ENCODE measurements around the gene CHD5. TPM values are rescaled to one million over a fixed set of nuclear protein-coding genes. Genes with fewer than 3 reads are reported as not detected.

The CHD5 gene
- total RNA-seq, 1 experiment from 2014 or later = 62.9 TPM

- no peak for ATAC-seq
These were observed 42.4 kb downstream of the CHD5 start for GRCh38 chr1:6137758-6138157.

DNA sequence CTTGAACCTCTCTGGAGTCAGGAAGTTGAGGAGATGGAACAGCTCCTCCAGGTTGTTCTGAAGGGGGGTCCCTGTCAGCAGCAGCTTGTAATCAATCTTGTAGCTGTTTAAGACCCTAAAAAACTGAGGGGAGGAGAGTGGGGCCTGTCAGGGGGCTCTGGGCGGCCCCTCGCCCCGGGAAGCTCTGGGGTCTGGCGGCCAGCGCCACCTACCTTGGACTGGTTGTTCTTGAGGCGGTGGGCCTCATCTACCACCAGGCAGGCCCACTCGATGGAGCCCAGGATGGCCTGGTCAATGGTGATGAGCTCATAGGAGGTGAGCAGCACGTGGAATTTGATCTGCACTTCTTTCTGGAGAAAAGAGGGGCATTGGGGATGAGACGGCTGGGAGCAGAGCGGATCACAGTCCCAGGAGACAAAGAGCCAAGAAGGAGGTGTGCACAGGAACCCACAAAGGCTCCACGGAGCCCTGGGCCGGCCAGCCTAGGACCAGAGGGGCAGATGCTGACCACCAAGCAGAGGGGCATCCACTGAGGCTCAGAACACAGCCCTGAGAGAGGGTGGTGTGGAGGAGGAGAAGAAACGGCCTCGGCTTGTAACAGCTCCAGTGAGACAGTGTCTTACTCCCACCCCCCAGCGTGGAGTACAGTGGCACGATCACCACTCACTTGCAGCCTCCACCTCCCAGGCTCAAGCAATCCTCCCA is 43.5 kb downstream of the CHD5 start:
- Histone ChIP-seq H3K4me3 (ENCODE audit: low read depth in 2 of 2, low read length in 2 of 2) (no peak overlapping the region), H3K27ac (ENCODE audit: low read length) (no peak overlapping the region), H3K4me1 (ENCODE audit: control insufficient read depth, insufficient read depth, low read length) (no peaks in the 10 kb centered on the region), H3K36me3 (ENCODE audit: control insufficient read depth, insufficient read depth, low read length) (peaks cover 2% of the 10 kb centered on the region; the same call in 1 of the 2 replicates), H3K27me3 (ENCODE audit: control insufficient read depth, insufficient read depth, low read length) (no peaks in the 10 kb centered on the region), H3K9me3 (ENCODE audit: control insufficient read depth, insufficient read depth, low read depth, low read length) (no peaks in the 10 kb centered on the region)
- POLR2A ChIA-PET = no interaction called here
- no TSS peak for BruUV-seq (replicated peaks)
- CTCF ChIA-PET = no interaction called here
- DNase-seq (ENCODE audit: low read depth, low spot score) = no peak
- intact Hi-C loops (cut with micrococcal nuclease; ENCODE audit: unreplicated experiment) (no loop called here), in situ Hi-C loops (cut with HindIII; ENCODE audit: low pct_unique_long_range_greater_than_20kb, low sequenced_read_pairs) (no loop called here)
- no peak for ATAC-seq
- TF ChIP-seq SIN3A (IDR thresholded peaks at IDR 0.05; ENCODE audit: borderline replicate concordance, insufficient read depth, low read depth, low read length) (no peak), POLR2AphosphoS5 (IDR thresholded peaks at IDR 0.05; ENCODE audit: low read depth, low read length) (no peak), TCF7L2 (IDR thresholded peaks at IDR 0.05; ENCODE audit: low read depth, low read length) (no peak), CTCF (IDR thresholded peaks at IDR 0.05) (no peak)
- TF ChIP-seq, protein P1, sequence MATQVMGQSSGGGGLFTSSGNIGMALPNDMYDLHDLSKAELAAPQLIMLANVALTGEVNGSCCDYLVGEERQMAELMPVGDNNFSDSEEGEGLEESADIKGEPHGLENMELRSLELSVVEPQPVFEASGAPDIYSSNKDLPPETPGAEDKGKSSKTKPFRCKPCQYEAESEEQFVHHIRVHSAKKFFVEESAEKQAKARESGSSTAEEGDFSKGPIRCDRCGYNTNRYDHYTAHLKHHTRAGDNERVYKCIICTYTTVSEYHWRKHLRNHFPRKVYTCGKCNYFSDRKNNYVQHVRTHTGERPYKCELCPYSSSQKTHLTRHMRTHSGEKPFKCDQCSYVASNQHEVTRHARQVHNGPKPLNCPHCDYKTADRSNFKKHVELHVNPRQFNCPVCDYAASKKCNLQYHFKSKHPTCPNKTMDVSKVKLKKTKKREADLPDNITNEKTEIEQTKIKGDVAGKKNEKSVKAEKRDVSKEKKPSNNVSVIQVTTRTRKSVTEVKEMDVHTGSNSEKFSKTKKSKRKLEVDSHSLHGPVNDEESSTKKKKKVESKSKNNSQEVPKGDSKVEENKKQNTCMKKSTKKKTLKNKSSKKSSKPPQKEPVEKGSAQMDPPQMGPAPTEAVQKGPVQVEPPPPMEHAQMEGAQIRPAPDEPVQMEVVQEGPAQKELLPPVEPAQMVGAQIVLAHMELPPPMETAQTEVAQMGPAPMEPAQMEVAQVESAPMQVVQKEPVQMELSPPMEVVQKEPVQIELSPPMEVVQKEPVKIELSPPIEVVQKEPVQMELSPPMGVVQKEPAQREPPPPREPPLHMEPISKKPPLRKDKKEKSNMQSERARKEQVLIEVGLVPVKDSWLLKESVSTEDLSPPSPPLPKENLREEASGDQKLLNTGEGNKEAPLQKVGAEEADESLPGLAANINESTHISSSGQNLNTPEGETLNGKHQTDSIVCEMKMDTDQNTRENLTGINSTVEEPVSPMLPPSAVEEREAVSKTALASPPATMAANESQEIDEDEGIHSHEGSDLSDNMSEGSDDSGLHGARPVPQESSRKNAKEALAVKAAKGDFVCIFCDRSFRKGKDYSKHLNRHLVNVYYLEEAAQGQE (IDR thresholded peaks at IDR 0.05; ENCODE audit: insufficient read depth in 1 of 2, low read depth in 2 of 2, low read length in 1 of 2) = no peak

More at GRCh38 chr1:6137758-6138157, 42.4 kb downstream of the CHD5 start:
- Histone ChIP-seq H3K4me3 (ENCODE audit: low read depth in 2 of 2, low read length in 2 of 2) (no peak overlapping the region), H3K4me1 (ENCODE audit: control insufficient read depth, insufficient read depth, low read length) (no peaks in the 10 kb centered on the region), H3K27ac (ENCODE audit: low read length) (no peak overlapping the region), H3K9me3 (ENCODE audit: control insufficient read depth, insufficient read depth, low read depth, low read length) (no peaks in the 10 kb centered on the region), H3K36me3 (ENCODE audit: control insufficient read depth, insufficient read depth, low read length) (peaks cover 5% of the 10 kb centered on the region; the same call in 1 of the 2 replicates), H3K27me3 (ENCODE audit: control insufficient read depth, insufficient read depth, low read length) (no peaks in the 10 kb centered on the region)
- CTCF ChIA-PET = interaction anchor here (0.7 kb wide), 1 partner anchor 70 kb away, joined by 3 read pairs; no protein-coding TSS in a partner anchor
- intact Hi-C loops (cut with micrococcal nuclease; ENCODE audit: unreplicated experiment) = no loop called here
- POLR2A ChIA-PET = no interaction called here
- TF ChIP-seq SIN3A (IDR thresholded peaks at IDR 0.05; ENCODE audit: borderline replicate concordance, insufficient read depth, low read depth, low read length) = no peak
- TF ChIP-seq, protein P1 (IDR thresholded peaks at IDR 0.05; ENCODE audit: insufficient read depth in 1 of 2, low read depth in 2 of 2, low read length in 1 of 2) = no peak
- TF ChIP-seq CTCF (IDR thresholded peaks at IDR 0.05) = no peak
- DNase-seq (ENCODE audit: low read depth, low spot score) = no peak
- in situ Hi-C loops (cut with HindIII; ENCODE audit: low pct_unique_long_range_greater_than_20kb, low sequenced_read_pairs) = no loop called here
- BruUV-seq (replicated peaks) = no TSS peak
